Fibroblast of the aortic adventitia (primary cell): ENCODE measurements around the gene NTRK2. TPM values are rescaled to one million over a fixed set of nuclear protein-coding genes. Genes with fewer than 3 reads are reported as not detected.

Experiments used
- DNase-seq: peaks from one replicate; pipeline ENCODE4 v3.0.0-alpha.2; 2010; ENCODE audit warnings: low read depth
- H3K4me3 ChIP-seq: 2 replicates; pipeline ENCODE4 v1.5.1; 2011; ENCODE audit warnings: low read depth, mild to moderate bottlenecking, control low read depth, low read length, moderate library complexity
- CTCF ChIP-seq: IDR thresholded peaks from 2 replicates; pipeline ENCODE4 v1.5.1; 2011; ENCODE audit warnings: mild to moderate bottlenecking, low read length, control low read depth, inconsistent platforms; ENCODE audit not compliant: insufficient read depth
- total RNA-seq: library from RNA; depleted of rRNA; stranded (reverse); fragments of >200 nt; gene quantifications from 2 replicates; pipeline ENCODE4 v1.2.3, GENCODE V29; 2012; ENCODE audit warnings: low replicate concordance

NTRK2 gene
- total RNA-seq, 1 donor, result 3.3 TPM

GRCh38 chr9:84698323-84698722 is 28.8 kb downstream of the NTRK2 start:
- no peak overlapping the region for H3K4me3 ChIP-seq
- TF ChIP-seq CTCF, result no peak
- no peak for DNase-seq

DNA sequence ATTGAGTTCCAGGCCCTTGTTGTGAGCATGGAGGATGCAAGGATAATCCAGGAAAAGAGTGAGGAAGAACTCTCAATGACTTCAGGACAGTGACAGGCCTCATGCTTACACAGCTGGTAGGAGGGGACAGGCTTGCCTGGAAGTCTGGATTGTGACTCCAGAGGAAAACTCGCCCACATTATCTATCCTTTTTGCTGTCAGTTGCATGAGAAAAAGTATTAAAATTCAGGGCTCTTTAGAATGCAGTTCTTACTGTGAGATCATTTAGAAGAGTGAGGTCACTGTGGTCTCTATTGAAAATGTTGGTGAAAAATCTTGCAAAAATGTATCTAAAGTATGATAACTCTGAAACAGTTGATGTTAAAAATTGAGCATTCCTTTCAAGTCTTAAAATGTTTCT is 30.5 kb downstream of the NTRK2 start:
- TF ChIP-seq CTCF, result no peak
- DNase-seq, result no peak
- H3K4me3 ChIP-seq, result no peak overlapping the region

GRCh38 chr9:84701801-84702200 is 32.3 kb downstream of the NTRK2 start:
- no peak for TF ChIP-seq CTCF
- DNase-seq, result no peak
- no peak overlapping the region for H3K4me3 ChIP-seq

- TF ChIP-seq CTCF, result no peak
These were observed 32.9 kb downstream of the NTRK2 start for GRCh38 chr9:84702471-84702870.

DNA sequence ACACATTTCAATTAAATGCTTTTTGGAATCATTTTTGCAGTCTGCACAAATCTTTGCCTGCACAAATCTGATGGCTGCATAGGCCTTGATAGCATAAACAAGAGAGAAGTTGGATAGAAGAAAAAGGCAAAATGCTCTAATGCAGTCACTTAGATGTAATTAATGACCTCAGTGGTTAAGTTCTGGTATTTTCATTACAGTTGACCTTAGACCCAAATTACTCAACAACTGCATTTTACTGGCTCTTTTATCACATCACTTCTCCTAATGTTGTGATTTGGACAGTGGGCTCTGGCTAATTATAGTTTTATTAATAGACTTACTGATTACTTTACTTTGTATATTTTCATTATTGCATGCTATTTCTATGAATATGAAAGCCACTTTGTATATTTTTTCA is 34.3 kb downstream of the NTRK2 start:
- DNase-seq, result no peak
- TF ChIP-seq CTCF, result no peak

More at GRCh38 chr9:84702471-84702870, 32.9 kb downstream of the NTRK2 start:
- no peak overlapping the region for H3K4me3 ChIP-seq
- DNase-seq, result no peak

DNA sequence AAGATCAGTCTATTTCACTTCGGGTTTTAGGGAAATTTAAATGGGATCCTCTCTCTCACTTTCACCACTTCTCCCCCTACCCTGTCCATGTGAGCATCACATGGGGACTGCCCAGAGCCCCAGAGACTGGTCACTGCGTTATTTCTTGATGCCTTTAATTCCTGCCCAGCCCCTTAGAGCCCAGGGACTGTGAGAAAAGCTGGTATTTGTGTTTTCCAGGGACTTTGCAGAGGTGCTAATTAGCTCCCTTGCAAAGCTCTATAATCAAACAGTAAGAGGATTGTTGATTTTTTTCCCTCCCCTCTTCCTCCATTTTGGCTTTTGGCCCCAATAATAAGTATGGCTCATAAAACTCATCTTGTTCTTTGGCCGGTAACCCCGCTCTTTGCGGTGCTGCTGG is 35.6 kb downstream of the NTRK2 start:
- TF ChIP-seq CTCF, result no peak

More for the DNA sequence above, 34.3 kb downstream of the NTRK2 start:
- no peak overlapping the region for H3K4me3 ChIP-seq

GRCh38 chr9:84708400-84708799 is 38.9 kb downstream of the NTRK2 start:
- no peak for DNase-seq
- TF ChIP-seq CTCF, result no peak
- no peak overlapping the region for H3K4me3 ChIP-seq

More for the DNA sequence above, 35.6 kb downstream of the NTRK2 start:
- DNase-seq, result no peak
- no peak overlapping the region for H3K4me3 ChIP-seq
